AG09319 (cell line): ENCODE data around the gene TEDC2.

Experiments
- DNase-seq: peaks from one replicate; pipeline ENCODE4 v3.0.0-alpha.2; 2010; ENCODE audit warnings: low read depth; ENCODE audit errors: extremely low read depth
- TF ChIP-seq, protein P1 (sequence below): IDR thresholded peaks from 2 replicates; pipeline ENCODE4 v1.5.1; 2011; ENCODE audit warnings: low read depth, mild to moderate bottlenecking, inconsistent platforms, low read length, moderate library complexity

Gene TEDC2

DNA sequence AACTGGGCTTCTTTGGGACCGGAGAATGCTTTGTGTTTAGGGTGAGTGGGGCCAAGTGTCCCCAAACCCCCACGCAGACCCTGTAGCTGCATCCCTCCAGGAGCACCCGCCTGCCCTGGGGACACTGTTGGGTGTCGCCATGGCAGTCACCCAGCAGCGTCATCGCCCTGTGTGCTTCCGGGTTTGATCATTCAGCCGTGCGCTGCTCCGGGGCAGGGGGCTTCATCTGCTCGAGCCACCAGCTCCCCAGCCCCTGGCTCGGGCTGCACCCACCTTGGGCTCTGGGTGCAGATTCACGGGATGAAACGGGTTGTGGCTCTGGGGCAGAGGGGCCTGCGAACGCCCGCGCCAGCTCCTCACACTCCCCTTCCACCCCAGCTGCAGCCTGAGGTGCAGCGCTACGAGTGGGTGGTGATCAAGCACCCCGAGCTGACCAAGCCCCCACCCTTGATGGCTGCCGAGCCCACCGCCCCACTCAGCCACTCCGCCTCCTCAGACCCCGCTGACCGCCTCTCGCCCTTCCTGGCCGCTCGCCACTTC, 40.1 kb downstream of the TEDC2 start:
- TF ChIP-seq, protein P1, sequence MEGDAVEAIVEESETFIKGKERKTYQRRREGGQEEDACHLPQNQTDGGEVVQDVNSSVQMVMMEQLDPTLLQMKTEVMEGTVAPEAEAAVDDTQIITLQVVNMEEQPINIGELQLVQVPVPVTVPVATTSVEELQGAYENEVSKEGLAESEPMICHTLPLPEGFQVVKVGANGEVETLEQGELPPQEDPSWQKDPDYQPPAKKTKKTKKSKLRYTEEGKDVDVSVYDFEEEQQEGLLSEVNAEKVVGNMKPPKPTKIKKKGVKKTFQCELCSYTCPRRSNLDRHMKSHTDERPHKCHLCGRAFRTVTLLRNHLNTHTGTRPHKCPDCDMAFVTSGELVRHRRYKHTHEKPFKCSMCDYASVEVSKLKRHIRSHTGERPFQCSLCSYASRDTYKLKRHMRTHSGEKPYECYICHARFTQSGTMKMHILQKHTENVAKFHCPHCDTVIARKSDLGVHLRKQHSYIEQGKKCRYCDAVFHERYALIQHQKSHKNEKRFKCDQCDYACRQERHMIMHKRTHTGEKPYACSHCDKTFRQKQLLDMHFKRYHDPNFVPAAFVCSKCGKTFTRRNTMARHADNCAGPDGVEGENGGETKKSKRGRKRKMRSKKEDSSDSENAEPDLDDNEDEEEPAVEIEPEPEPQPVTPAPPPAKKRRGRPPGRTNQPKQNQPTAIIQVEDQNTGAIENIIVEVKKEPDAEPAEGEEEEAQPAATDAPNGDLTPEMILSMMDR: no peak
- no peak for DNase-seq

DNA sequence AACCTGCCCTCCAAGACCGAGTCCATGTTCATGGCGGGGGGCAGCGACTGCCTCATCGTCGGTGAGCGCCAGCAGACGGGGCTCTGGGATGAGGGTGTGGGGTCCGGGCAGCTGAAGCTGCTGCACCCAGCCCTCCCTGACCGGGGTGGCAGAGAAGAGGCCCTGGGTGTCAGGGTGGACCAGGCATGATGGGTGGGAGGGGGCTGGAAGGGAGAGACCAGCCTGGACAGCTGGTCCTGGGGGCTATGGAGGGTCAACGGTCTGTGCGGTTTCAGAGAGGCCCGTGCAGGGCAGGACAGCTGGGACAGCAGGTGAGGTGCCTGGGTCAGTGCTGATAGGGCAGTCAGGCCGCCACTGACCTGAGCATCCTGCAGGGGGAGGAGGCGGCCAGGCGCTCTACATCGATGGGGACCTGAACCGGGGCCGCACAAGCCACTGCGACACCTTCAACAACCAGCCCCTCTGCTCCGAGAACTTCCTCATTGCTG, 40.6 kb downstream of the TEDC2 start:
- DNase-seq: no peak
- TF ChIP-seq, protein P1: no peak

DNA sequence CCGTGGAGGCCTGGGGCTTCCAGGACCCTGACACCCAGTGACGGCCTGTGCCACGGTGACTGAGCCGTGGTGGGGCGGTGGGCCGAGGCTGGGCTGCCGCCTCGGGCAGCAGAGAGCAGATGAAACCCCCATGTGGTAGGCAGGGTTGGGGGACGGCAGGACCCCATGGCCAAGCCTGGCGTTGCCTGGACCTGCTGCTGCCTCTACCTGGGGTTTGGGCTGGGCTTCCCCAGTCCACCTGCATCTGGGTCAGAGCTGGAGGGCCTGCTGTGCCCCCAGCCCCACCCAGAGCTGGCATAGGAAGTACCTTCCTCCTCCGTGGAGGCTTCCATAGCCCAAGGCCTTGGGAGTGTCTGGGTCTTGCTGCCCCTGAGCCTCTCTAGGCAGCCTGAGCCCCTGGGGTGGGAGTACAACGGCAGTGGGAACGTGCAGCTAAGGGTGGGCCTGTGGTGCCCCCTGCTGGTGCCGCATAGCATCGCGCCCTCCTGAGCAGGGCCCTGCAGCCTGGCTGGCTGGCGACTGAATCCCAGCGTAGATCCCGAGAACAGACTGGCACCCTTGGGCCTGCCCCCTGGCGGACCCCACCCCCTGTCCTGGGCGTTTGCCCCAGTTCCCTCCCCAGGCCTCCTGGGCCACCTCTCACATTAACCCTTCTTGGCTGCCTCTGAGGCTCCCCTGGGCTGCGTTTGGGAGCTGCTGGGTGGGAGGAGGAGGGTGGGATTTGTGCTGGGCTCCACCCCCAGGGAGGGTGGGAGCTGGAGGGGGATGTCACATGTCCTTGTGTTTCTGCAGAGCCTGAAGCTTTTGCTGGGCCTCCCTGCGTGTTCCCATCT, 41.2 kb downstream of the TEDC2 start:
- DNase-seq: no peak
- TF ChIP-seq, protein P1: peak; percentile 96

DNA sequence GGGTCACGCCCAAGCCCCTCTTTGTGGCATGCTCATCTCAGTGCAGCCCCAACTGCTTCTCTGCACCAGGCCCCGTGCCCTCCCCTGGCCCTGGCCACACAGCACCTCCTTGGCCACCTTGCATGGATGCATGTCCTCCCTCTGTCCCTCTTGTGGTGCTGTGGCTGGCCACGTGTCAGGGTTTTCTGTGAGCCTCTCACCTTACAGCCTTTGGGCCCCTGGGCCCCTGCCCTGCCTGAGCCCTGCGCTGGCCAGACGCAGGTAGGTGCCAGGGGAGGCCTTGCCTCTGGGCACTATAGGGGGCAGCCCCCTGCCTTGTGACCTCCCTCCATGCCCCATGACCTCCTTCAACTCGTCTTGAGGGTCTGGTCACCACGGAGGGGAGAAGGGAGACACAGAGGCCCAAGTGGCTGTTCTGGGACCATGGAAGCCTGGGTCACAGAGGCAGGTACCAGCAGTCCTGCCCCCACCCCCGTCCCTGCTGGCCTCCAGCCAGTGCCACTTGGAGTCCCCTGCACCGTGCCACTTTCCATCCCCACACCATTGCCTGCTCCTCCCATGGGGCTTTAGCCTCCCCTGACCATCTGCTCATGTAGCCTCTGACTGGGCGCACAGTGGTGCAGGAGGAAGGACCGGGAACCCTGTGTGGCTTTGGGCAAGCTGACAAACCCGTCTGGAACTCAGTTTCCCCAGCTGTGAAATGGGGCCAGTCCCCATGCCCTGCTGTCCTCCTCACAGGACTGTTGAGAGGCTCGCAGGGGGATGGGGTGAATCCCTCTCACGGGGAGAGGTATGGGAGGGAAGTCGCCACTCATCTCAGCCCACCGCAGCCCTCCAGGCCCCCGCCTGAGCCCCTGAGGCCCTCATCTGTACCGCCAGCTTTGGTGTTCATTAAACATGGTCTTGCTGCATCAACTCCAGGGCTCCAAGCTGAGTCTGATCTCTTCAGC, 42.3 kb downstream of the TEDC2 start:
- no peak for DNase-seq
- TF ChIP-seq, protein P1: no peak

DNA sequence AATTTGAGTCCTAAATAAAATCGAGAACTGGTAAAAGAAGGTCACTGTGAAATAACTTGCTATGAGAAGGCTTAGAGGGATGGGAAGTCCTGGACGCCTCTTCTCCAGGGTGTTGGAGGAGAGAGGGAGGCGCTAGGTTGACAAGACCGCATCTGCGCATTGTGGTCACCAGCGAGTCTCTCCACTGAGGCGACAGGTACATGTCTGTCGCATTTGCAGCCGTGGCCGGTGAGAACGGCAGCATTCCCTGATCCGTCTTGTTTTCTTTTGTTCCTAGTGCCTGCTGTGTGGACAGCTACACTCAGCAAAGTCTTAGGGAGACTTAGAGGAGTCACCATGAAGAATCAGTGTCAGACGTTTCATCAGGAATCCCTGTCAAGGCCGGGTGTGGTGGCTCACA, 45.8 kb downstream of the TEDC2 start:
- no peak for DNase-seq
- TF ChIP-seq, protein P1: no peak

DNA sequence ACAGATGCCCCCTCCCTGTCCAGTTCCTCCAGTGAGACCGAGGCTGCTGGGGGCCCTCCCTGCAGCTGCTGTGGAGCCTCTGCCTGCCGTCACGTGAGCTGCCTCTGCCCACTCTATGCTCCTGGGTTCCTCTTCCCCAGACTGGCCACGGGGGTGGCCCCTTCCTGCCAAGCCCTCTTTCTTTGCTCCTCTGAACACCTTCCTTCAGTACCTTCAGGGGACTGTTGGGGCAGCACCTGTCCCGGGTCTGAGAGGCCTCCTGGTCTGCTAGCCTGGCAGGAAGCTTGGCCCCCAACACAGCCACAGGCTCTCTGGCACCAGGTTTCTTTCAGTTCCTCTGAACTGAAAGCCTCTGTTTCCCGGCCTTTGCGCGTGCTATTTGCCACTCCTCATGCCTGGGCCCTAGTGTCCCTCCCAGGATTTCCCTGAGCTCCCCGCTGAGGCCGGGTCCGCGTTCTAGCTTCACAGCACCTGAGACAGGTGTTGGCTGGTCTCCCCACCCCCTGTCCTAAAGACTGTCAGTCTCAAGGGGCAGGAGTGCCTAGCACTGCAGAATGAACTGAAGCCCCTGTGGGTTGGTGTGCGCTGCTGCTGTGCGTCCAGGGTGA, 47.2 kb downstream of the TEDC2 start:
- DNase-seq: no peak
- TF ChIP-seq, protein P1: no peak
